Kidney (tissue), 22 donors: ENCODE results near the gene DEFB128. TPM values are rescaled to one million over a fixed set of nuclear protein-coding genes. Genes with fewer than 3 reads are reported as not detected.

Experiments
- DNase-seq, 5 donors: peaks; one replicate each; pipeline ENCODE4 v3.0.0-alpha.2; 2013 to 2020
- FAIRE-seq: peaks from 2 replicates; lab custom pipeline; 2012; peaks lifted over from hg19 to GRCh38; lab: Jason Lieb, UNC
- H3K27ac ChIP-seq, 2 donors: one replicate each; pipeline ENCODE4 v1.7.0; 2013; ENCODE audit warnings: low read depth in 2 of 2, low read length in 2 of 2, inconsistent platforms in 1 of 2
- H3K27me3 ChIP-seq: one replicate; pipeline ENCODE4 v1.7.1; 2013; ENCODE audit warnings: low read length, inconsistent platforms; ENCODE audit not compliant: control insufficient read depth, insufficient read depth
- H3K36me3 ChIP-seq, 3 donors: one replicate each; pipeline versions ENCODE4 v1.7.0 to v1.7.1; 2013; ENCODE audit warnings: low read length in 3 of 3, control low read depth in 1 of 3, inconsistent platforms in 1 of 3; ENCODE audit not compliant: insufficient read depth in 3 of 3, control insufficient read depth in 2 of 3
- H3K4me1 ChIP-seq, 3 donors: one replicate each; pipeline versions ENCODE4 v1.7.0 to v1.7.1; 2013; ENCODE audit warnings: low read length in 3 of 3, inconsistent platforms in 1 of 3, low read depth in 1 of 3; ENCODE audit not compliant: control insufficient read depth in 2 of 3, insufficient read depth in 2 of 3
- H3K4me3 ChIP-seq, 3 donors: one replicate each; pipeline versions ENCODE4 v1.7.0 to v1.8.1; 2013; ENCODE audit warnings: low read length in 3 of 3, control low read depth in 1 of 3, inconsistent platforms in 1 of 3
- H3K9ac ChIP-seq, 3 donors: one replicate each; pipeline versions ENCODE4 v1.7.0 to v1.7.1; 2013; ENCODE audit warnings: low read length in 3 of 3, control low read depth in 1 of 3, inconsistent platforms in 1 of 3
- H3K9me3 ChIP-seq, 3 donors: one replicate each; pipeline versions ENCODE4 v1.7.0 to v1.7.1; 2013; ENCODE audit warnings: low read length in 3 of 3, control low read depth in 1 of 3, inconsistent platforms in 1 of 3; ENCODE audit not compliant: control insufficient read depth in 2 of 3, insufficient read depth in 1 of 3
- CTCF ChIP-seq: IDR thresholded peaks from 3 replicates; pipeline ENCODE4 v1.5.1; 2012; ENCODE audit warnings: mild to moderate bottlenecking, moderate library complexity, borderline replicate concordance; ENCODE audit not compliant: insufficient read depth; ENCODE audit errors: extremely low read depth
- intact Hi-C: fragments of 100-400 bp; cut with DNase I; formaldehyde crosslinking; loops from one replicate; pipeline ENCODE4 v1.11.1; 2022
- long read RNA-seq, 10 donors: library from polyadenylated mRNA in 1 of 10; unstranded in 1 of 10; transcript quantifications; one replicate each; pipeline ENCODE4 v2.0.0 and lab custom pipeline, GENCODE V29; 2021 to 2026
- polyA plus RNA-seq: library from polyadenylated mRNA; stranded (reverse); fragments of 350-450 nt; fragmentation: Illumina TruSeq; extraction: RNeasy Lipid Tissue Mini Kit (QIAGEN cat#74804); gene quantifications from one replicate; pipeline ENCODE4 v1.2.3, GENCODE V29; 2014; ENCODE audit warnings: low read depth, low replicate concordance; ENCODE audit not compliant: insufficient read depth
- total RNA-seq: library from RNA; stranded (reverse); fragmentation: NEBNext Ultra II Directional; extraction: Animal tissue kit (Norgen Biotek cat#: 25700); gene quantifications from one replicate; pipeline ENCODE4 v1.2.1, GENCODE V29; 2021
- donor health status: control.
- donor health status: control.
- donor health status: control.
- donor health status: control.
- donor health status: control.
- donor health status: DM: yes; HTN: yes; CAD: no.
- donor health status: Normal renal cell carcinoma (clear cell type).

DEFB128 gene
- not detected for total RNA-seq
- polyA plus RNA-seq = not detected
- long read RNA-seq, donor 1 = 0 reads
- long read RNA-seq, donor 2 = 0 reads
- long read RNA-seq, donor 3 = 0 reads
- long read RNA-seq, donor 4 = 0 reads
- long read RNA-seq, donor 5 = 0 reads
- long read RNA-seq, donor 6 = 0 reads
- long read RNA-seq, donor 7 = 0 reads
- long read RNA-seq, donor 8 = 0 reads
- long read RNA-seq, donor 9 = 0 reads
- long read RNA-seq, donor 10 = 0 reads

- Histone ChIP-seq H3K9ac (no peak within 1 kb of the TSS), H3K27ac (no peak within 1 kb of the TSS), H3K4me1 (no peaks in the 10 kb centered on the region), H3K4me3 (no peak within 1 kb of the TSS), H3K36me3 (no peaks in the 10 kb centered on the region), H3K27me3 (no peaks in the 10 kb centered on the region), H3K9me3 (no peaks in the 10 kb centered on the region)
- DNase-seq = no peak
- FAIRE-seq = no peak
- intact Hi-C loops = no loop called here
- TF ChIP-seq CTCF = no peak
Observed at GRCh38 chr20:189611-190010, at the start of gene DEFB128. TSS of gene DEFB128 (minus strand) at chr20:189711. CDS start at chr20:189623, 88 bp downstream.

- no peaks in the 10 kb centered on the region for H3K36me3 ChIP-seq
- H3K4me1 ChIP-seq = peaks cover 0 to 2% (median 0%) of the 10 kb centered on the region in 3 donors
- no peaks in the 10 kb centered on the region for H3K27me3 ChIP-seq
- intact Hi-C loops = no loop called here
- H3K4me3 ChIP-seq = no peak overlapping the region
- no peak for TF ChIP-seq CTCF
- H3K9me3 ChIP-seq = no peaks in the 10 kb centered on the region
- no peak overlapping the region for H3K9ac ChIP-seq
- no peak overlapping the region for H3K27ac ChIP-seq
- DNase-seq = no peak
- no peak for FAIRE-seq
Observed at GRCh38 chr20:237929-238328, 48.4 kb upstream of the DEFB128 start.

GRCh38 chr20:237489-237888, 48.0 kb upstream of the DEFB128 start:
- DNase-seq = no peak
- intact Hi-C loops = no loop called here
- no peak overlapping the region for H3K4me3 ChIP-seq

More at GRCh38 chr20:237489-237888, 48.0 kb upstream of the DEFB128 start:
- no peak for FAIRE-seq
- Histone ChIP-seq H3K36me3 (no peaks in the 10 kb centered on the region), H3K27me3 (no peaks in the 10 kb centered on the region), H3K27ac (no peak overlapping the region), H3K9me3 (no peaks in the 10 kb centered on the region), H3K9ac (no peak overlapping the region), H3K4me1 (peaks cover 0 to 2% (median 0%) of the 10 kb centered on the region in 3 donors)
- no peak for TF ChIP-seq CTCF
